ENCODE data around the gene RBM20.

DNA sequence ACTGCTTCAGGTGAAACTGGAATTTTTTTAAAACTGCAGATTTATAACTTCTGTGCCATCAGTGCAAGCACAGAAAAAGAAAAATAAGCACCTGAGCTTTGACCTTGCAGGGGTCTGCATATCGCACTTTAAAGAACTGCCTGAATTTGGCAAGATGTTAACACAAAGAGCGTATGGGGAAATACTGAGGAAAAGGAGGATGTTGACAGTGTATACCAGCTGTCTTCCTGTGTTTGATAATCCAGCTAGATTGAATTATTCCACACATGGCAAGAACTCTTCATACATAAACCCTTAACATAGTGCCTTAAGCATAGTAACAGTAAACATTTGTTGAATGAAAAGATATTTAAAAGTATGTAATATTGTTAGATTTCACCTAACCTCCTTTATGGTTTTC lies 46.7 kb upstream of the RBM20 start:
- TF ChIP-seq CTCF (IDR thresholded peaks at IDR 0.05) = no peak
- TF ChIP-seq POLR2A (IDR thresholded peaks at IDR 0.05) = no peak

Measured in suprapubic skin (tissue), 3 donors.